HEK293T (cell line): Measurements from ENCODE around the gene PTP4A1.

Experiments used
- ARNT ChIP-seq: fragments of 450-650 bp; IDR thresholded peaks from 2 replicates; pipeline ENCODE4 v1.6.1; 2017; ENCODE audit warnings: mild to moderate bottlenecking
- FOXM1 ChIP-seq: fragments of 450-650 bp; IDR thresholded peaks from 2 replicates; pipeline ENCODE4 v1.6.1; 2017; ENCODE audit warnings: mild to moderate bottlenecking, borderline replicate concordance
- LEF1 ChIP-seq: fragments of 450-650 bp; IDR thresholded peaks from 2 replicates; pipeline ENCODE4 v1.6.1; 2017; ENCODE audit warnings: mild to moderate bottlenecking, borderline replicate concordance
- NFRKB ChIP-seq: fragments of 450-650 bp; IDR thresholded peaks from 2 replicates; pipeline ENCODE4 v1.6.1; 2016; ENCODE audit warnings: mild to moderate bottlenecking, moderate library complexity
- PKNOX1 ChIP-seq: fragments of 450-650 bp; IDR thresholded peaks from 2 replicates; pipeline ENCODE4 v1.6.1; 2016
- SP1 ChIP-seq: fragments of 450-650 bp; IDR thresholded peaks from 2 replicates; pipeline ENCODE4 v1.6.1; 2017

- no peak for TF ChIP-seq LEF1
- TF ChIP-seq PKNOX1: no peak
- no peak for TF ChIP-seq ARNT
- TF ChIP-seq FOXM1: no peak
- no peak for TF ChIP-seq NFRKB
- TF ChIP-seq SP1: no peak
Measured at GRCh38 chr6:63579937-63580703, 7.8 kb downstream of the PTP4A1 start.
